SHP77 (cell line): ENCODE measurements around the gene VAMP7.
"Not testable (repeated sequence)": the region's sequence is repeated elsewhere in the genome, so short reads cannot be mapped to it uniquely, and the experiment has no call there.

ENCODE experiments used
- DNase-seq, 2 experiments: peaks; one replicate each; lab custom pipeline; 2025; lab: John Stamatoyannopoulos, UW

The VAMP7 gene, protein sequence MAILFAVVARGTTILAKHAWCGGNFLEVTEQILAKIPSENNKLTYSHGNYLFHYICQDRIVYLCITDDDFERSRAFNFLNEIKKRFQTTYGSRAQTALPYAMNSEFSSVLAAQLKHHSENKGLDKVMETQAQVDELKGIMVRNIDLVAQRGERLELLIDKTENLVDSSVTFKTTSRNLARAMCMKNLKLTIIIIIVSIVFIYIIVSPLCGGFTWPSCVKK

DNA sequence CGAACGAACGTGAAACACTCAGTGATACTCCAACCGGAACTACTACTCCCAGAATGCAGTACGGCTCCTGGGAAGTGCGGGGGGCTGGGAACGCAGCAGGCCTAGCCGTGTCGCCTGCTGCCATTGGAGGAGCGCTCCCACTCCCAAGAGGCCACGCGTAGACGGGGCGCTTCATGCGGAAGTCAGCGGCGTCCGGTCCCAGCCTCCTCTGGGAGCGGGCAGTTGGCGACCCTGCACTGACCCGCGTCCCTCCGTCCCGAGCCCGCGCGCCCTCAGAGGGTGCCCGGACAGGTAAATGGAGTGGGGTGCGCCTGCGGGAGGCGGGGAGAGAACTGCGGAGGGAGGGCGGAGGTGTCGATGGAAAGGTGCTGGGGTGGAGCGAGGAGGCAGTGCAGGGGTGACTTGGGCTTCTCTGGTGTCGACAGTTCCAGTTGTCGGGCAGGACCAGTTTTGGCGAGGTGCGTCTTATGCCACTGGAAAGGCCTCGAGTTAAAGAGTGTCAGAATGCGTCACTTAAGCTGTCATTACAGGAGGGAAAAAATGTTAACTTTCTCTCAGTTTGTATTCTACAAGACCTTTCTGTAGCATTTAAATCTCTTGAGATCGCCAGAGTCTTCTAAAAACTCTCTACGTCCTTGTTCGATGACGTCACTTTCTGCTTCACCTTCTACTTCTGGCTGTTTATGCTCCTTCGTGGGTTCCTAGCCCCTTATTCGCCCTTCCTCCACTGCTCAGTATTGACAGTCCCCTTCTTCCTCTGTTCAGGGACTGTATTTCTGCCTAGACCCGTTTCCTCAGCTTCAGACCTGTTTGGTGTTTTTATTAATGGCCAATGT is at the start of gene VAMP7:
VAMP7 (plus strand) TSS at position 188 of the 836 bp plus-strand sequence. CDS start 8,122 bp downstream, outside the sequence.
- DNase-seq, result peak; percentile 68 to 83

DNA sequence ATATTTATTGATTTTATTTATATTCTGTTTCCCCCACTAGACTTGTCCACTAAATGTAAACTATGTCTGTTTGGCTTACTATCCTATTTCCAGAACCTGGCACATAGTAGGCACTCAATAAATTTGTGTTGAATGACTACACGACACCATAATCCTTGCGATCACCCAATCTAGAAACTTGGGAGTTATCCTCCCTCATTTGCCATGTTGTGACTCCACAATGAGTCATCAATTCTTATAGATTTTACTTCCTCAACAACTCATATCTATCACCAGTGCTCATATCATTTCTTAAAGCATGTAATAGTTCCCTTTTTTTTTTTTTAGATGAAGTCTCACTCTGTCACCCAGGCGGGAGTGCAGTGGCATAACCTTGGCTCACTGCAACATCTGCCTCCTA is 39.9 kb upstream of the VAMP7 start:
- DNase-seq, result no peak

DNA sequence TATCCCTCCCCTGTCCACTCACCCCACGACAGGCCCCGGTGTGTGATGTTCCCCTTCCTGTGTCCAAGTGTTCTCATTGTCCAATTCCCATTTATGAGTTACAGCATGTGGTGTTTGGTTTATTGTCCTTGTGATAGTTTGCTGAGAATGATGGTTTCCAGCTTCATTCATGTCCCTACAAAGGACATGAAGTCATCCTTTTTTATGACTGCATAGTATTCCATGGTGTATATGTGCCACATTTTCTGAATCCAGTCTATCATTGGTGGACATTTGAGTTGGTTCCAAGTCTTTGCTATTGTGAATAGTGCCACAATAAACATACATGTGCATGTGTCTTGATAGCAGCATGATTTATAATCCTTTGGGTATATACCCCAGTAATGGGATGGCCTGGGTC is 29.4 kb upstream of the VAMP7 start:
- DNase-seq, result not testable (repeated sequence)

DNA sequence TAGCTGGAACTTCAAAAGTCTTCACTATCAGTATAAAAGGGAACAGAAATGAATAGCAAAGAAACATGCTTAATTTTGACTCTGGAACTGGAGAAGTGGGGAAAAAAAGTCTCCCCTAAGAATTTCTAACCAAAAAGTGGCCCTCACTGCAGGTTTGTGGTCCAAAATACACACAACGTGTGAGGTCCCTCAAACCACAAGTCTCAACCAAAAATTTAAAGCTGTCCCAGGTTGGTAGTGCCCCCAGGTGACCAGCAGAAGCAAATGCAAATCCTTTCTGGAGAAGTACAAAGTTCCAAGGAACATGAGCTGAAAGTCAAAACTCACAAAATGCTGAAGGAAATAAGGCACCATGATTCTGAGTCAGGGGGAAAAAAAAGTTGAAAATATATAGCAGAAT is 23.6 kb upstream of the VAMP7 start:
- no peak for DNase-seq

DNA sequence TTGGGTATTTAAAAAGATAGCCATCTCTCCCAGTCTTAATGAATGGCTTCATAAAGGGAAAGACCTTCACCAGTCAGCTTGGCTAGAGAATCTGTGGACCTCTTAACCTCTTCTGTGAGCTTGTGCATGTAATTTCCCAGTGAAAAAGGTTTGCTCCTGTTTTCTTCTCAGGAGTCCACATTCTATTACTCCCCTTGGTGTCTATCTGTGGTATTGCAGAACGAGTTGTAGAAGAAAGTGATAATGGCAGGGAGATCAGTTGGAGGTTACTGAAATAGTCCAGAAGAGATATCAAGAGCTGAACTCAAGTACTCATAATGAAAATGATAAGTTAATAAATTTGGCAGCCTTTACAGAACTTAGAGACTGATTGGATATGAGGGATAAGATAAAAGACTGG is 16.5 kb upstream of the VAMP7 start:
- DNase-seq, result peak in 1 of 2 experiments; percentile 4

DNA sequence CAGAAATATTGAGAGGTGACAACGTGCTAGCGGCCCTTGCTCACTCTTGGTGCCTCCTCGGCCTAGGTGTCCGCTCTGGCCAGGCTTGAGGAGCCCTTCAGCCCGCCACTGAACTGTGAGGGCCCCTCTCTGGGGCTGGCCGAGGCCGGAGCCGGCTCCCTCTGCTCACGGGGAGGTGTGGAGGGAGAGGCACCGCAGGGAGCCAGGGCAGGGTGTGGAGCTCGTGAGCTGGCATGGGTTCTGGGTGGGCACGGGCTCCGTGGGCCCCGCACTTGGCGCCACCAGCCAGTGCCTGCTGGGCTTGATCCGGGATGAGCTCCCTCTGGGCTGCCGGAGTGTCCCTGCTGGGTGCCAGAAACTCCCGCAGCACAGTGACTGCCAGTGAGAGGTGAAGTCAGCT is 16.0 kb upstream of the VAMP7 start:
- DNase-seq, result no peak

DNA sequence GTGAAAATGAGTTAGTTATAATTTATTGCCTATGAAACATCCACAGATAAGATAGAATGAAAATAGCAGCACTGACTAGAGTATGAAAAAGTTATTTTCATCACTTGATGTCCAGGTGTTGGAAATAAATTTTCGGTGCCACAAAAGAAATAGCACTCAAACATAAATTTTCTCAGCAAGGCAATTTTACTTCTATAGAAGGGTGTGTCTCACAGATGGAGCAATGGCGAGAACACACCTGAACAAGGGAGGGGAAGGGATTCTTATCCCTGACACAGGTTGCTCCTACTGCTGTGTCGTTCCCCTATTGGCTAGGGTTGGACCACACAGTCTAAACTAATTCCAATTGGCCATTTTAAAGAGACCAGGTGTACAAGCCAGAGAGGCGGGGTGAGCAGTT is 13.3 kb upstream of the VAMP7 start:
- no peak for DNase-seq

DNA sequence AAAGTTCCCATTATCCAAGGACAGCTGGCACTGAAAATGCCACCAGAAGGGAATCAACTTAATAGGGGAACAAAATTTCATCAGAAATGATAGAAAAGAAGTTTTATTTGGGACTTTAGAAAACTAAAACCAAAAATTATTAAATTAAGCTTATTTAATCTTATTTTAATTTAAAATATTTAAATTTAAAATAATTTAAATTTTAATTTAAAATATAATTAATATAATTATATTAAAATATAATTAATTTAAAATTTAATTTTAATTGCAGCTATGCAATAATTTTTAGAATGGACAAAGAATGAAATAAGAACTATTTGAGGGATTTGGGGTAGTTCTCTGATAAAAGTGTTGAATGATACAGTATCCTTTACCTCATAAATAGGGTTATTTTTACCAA is 10.2 kb upstream of the VAMP7 start:
- no peak for DNase-seq

DNA sequence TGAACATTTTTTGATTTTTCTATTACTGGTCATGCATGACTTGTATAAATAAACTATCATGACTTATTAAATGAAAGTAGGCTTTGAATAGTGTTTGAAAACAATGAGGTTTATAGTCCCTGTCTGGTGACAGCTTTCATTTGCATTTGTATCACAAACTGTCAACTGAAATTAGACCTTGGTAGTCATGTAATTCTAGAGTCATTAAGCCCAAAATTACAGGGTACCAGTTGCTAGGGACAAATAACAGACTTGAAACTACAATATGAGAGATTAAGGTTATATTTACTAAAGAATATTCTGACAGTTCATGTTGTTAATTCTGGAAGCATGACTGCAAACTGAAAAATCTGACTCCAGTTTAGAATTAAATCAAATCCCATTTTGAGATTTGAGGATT is 9.2 kb upstream of the VAMP7 start:
- DNase-seq, result no peak

DNA sequence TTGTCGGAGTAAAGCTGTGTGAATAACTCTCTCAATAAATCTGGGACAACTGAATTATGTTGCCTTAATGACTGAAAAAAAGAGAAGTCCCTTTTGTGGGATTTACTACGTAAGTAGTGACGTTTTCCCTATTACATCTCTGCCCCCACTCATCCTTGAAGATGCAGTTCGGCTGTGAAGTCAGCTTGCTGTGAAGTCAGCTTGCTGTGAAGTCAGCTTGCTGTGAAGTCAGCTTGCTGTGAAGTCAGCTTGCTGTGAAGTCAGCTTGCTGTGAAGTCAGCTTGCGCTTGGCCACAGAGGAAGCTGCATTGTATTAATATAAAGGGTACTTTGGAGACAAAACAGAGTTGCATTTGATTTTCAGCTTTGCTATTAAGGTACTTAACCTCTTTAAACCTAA is 8.0 kb upstream of the VAMP7 start:
- no peak for DNase-seq

DNA sequence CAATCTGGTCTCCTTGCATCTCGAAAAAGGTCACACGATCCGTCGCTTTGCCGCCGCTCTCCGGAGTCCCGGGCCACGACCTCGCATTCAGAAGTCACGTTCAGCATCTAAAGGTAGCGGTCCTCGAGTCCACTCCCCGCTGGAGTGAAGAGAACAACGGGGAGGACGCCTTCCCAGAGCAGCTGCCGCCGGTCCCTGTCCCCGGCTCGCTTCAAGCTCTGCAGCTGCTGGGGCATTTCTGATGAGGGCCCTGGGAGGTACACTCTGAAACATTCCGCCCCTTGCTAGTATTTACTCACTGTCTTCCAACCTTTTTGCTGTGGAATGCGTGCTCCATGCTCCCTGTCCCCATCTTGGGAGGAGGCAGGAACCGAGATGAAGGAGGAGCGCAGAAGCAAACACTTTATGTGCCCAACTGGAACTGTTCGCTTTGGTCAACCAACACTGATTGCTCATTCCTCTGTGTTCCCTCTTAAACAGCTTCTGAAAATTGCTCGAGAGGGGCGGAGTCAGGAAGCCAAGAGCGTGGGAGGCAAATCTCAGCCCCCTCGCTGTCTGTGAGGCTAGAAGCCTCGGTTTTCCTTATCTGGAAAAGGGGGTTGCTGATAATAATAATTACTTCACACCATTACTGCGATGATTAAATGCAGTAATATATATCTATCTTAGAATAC is 6.4 kb upstream of the VAMP7 start:
- DNase-seq, result no peak

DNA sequence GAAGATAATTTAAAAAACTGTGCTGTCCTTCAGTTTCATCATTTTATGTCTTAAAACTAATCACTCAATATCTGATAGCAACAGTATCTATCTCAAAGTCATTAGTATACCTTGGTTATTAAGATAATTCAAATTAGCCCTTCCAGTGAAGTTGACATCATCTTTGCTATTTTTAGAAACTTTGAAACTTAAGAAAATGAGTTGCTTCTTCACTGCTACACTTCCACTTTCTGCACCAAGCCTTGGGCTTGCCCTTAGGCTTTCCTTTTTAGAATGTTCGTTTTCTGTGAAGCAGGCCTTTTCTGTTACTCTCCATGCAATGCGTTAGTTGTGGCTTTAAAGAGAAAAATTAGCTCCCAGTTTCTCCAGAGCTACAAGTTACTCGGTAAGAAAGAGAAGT is 4.4 kb upstream of the VAMP7 start:
- DNase-seq, result no peak

DNA sequence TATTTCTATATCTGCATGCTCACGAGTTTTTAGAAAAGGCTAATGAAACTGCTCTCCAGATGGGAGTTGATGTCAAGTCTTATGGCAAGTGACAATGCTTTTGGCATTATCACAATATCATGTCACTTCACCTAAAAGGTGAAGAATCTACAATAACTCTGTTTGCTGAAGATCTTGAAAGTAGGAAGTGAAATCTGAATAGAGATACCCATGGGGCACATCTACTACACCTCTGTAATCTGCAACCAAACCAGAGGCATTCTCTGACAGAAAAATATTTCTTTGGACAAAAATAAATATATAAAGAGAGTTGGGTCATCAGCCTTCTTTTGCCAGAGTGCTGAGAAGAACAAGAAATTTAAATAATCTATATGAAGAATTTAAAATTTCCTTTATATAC is 3.9 kb upstream of the VAMP7 start:
- no peak for DNase-seq

DNA sequence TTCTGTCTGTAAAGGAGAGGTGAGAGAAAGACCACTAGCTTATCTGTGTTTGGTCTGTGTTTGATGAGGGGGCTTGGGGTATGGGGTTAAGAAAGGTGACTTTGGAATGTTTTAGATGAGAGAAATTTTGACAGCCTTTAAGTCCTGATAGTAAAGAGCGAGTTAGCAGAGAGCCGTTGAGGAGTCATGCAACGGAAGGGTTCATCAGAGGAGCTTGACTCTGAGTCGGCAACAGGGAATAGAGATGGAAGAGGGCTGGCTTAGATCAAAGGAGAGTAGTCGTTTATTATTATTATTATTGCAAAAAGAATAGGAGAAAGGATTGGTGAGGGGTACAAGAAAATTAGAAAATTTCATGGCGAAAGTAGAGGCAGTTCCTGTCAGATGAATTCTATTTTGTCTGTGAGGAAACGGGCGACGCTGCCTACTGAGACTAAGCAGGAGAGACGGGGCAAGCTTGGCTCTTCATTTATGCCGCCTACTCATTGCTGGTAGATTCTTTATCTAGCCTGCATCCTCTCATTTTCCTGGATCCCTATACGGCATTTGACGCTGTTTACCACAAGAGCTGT is 473 bp upstream of the VAMP7 start:
- DNase-seq, result no peak

DNA sequence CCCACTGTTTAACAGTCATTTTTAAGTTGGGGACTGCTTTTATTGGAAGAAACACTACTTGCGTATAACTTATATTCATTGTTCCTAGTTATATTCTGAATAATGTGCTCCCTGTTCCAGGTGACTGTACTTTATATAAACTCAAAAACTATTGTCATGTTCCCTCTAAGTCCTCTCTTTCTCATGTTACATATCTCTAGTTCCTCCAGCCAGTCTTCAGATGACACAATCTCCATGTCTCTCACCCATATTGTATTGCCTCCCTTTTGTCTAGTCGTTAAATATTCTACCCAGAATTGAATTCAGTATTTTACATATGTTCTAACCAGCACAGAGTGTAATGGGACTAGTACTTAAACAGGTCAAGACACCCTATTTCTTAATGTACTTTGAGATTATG is 5.3 kb downstream of the VAMP7 start:
- DNase-seq, result no peak

DNA sequence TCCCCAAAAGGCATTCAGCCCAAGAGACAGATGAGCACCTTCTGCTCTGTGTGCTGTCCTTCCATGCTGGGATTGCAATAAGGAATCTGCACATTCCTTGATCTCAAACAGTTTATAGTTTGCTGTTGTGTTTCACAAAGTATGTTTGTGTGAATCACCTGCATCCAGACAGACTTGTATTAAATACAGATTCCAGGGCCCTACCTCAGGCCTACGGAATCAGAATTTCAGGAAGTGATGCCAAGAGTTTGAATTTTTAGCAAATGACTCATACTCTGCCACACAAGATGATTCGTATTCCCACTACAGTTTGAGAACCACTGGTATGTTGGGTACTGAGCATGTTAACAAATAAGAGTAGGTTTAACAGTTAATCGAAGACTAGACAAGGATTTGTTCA is 7.0 kb downstream of the VAMP7 start:
- DNase-seq, result no peak

DNA sequence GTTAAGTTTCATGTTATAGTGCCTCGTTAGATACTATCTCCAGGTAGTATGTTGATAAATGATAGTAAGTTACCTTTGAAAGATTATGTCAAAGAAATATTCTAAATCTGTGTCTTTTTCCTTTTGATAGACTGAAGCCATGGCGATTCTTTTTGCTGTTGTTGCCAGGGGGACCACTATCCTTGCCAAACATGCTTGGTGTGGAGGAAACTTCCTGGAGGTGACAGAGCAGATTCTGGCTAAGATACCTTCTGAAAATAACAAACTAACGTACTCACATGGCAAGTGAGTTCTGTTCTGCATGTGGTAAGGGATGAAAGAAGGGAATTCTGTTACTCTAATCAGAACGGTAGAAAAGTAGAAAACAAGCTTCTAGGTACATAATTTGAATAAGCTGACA is 8.2 kb downstream of the VAMP7 start:
- DNase-seq, result no peak

DNA sequence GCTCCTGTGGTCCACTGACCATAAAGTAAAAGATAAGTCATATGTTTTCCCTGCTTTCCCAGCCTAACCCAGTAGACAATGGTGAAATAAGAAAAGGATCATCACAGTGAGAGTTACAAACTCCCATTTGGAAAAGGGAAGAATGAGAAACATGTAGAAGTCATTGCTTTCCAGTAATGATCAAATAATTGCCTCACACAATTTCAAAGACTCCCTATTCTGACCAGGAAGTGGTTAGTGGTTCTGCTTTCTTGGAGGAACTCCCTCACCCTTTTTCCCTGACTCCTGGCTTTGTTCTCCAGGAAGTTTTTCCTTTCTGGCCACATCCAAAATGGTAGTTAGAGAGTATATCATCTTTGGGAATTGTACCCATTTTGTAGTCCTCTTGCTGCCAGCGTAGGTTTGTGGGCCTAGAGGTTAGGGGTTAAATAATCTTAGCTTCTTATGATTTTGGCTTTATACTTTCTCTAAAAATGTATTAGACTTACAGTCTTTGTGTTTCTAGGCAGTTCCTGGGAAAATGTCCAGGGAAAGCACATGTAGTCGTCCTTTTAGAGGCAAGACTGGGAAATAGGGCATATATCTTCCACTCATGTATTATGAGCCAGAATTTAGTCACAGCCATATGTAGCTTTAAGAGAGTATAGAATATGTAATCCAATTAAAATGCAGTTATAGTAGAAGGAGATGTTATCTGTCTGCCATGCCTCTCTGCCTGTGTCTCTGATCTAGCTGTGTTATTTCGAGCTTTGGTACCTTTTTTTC is 10.5 kb downstream of the VAMP7 start:
- DNase-seq, result no peak

DNA sequence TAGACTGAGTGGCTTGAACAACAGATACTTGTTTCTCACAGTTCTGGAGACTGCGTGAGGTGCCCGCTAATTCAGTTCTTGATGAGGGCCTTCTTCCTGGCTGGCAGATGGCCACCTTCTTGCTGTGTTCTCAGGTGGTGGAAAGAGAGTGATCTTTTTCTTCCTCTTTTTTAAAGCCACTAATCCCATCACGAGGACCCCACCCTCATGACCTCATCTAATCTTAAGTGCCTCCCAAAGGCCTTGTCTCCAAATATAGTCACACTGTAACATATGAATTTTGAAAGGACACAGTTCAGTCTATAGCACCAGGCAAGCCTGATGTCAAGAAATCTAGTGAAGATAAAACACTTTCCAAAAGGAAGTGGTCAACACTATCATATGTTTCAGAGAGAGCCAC is 12.4 kb downstream of the VAMP7 start:
- no peak for DNase-seq

DNA sequence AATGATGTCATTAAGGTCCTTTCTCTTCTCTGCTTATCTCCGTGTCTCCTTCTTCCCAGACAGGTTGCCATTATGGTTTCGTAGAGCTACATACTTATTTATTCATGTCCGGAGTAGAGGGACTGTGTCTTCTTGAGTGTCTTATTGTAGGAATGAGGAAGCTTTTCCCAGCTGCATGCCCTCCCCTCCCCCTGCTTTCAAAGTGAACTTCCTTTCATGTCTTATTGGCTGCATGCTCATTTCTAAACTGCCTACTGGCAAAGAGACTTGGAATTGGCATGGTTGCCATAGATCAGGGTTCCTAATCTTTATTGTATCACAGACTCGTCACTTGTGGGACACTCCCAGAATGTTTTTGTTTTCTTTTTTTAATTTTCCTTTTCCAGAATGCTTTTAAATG is 15.4 kb downstream of the VAMP7 start:
- DNase-seq, result no peak

DNA sequence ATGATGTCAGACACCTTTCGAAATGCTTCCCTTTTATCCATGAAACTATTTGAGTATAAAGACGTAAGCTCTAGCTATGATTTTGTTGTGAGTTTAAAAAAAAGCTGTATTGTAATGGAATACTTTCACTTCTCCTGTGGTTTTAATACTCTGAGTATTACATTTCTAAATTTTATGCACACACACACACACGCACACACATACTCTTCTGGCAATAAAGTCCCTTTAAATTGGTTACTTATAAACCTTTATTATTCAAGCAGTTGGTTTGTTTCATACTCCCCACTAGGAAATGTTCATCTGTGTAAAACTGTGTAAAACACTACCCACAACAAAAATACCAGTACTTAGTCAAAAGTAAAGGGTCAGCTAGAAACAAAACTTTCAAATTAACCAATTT is 18.2 kb downstream of the VAMP7 start:
- no peak for DNase-seq

DNA sequence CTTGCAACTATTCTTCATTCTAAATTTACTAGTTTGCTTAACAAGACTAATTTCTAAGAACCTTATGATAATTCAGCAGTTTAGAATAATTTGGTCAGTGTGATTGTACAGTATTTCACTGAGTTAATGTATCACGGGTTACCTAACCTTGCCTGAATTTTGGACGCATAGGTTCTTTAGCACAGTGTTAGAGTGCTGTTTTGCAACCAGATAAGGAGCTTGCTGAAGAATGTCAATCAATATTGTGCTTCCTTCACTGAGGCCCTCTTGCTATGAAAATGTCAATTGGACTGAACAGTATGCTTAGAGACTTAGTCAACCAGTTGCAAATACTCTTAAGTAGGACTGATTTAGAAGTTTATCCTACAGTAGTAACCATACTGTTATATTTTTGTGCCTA is 19.6 kb downstream of the VAMP7 start:
- no peak for DNase-seq
